Cardiac fibroblast (primary cell): Measurements from ENCODE around the gene SKI.

ENCODE experiments used
- DNase-seq, 2 donors: peaks; one replicate each; pipeline versions ENCODE4 v3.0.0 to v3.0.0-alpha.2; 2010; ENCODE audit warnings: low read depth in 2 of 2
- H3K4me3 ChIP-seq, 2 donors: replicated peaks in 1 of 2; 1 replicate in 1 of 2; 2 replicates in 1 of 2; pipeline ENCODE4 v1.5.1; 2011; ENCODE audit warnings: low read depth in 2 of 2, low read length in 2 of 2, mild to moderate bottlenecking in 2 of 2, moderate library complexity in 1 of 2
- TF ChIP-seq, protein P1 (sequence below): IDR thresholded peaks from one replicate; pipeline ENCODE4 v1.5.1; 2011; ENCODE audit warnings: low read depth, mild to moderate bottlenecking, low read length, inconsistent platforms

The SKI gene

DNA sequence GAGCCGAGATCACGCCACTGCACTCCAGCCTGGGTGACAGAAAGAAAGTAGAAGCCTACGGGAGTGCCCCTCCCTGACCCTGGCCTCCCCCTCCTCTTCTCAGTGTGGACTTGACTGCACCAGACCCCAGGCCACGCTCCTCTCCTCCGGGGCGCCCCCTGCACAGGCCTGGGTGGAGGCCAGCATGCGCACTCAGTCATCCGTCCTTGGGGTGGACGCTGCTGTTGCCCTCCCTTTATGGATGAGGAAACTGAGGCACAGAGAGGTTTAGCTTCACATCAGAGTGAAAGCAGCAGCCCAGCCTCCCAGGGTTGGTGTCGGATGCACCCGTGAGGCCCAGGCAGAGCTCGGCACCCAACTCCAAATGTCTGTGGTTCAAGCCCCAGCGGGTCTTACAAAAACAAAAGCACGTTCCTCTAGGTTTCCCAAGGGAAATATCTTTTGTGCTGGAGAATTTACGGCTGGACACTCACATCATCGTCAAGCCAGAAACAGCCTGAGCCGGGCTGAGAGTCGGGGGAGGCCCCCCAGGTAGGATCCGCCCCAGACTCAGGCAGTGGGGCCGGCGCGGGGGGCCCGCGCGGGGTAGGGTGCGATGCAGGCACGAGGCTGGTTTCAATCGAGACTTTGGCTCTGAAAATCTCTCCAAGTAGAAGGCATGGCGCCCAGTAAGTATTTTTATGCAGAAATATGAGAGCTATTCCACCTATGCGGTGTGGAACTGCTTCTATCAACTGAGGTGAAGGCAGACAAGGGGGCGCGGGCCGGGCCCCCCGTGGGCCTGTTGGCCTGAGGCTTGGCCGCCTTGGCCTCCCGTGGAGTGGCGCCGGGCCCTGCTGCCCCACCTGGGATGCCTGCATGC is 126.6 kb downstream of the SKI start:
- no peak for DNase-seq
- TF ChIP-seq, protein P1, sequence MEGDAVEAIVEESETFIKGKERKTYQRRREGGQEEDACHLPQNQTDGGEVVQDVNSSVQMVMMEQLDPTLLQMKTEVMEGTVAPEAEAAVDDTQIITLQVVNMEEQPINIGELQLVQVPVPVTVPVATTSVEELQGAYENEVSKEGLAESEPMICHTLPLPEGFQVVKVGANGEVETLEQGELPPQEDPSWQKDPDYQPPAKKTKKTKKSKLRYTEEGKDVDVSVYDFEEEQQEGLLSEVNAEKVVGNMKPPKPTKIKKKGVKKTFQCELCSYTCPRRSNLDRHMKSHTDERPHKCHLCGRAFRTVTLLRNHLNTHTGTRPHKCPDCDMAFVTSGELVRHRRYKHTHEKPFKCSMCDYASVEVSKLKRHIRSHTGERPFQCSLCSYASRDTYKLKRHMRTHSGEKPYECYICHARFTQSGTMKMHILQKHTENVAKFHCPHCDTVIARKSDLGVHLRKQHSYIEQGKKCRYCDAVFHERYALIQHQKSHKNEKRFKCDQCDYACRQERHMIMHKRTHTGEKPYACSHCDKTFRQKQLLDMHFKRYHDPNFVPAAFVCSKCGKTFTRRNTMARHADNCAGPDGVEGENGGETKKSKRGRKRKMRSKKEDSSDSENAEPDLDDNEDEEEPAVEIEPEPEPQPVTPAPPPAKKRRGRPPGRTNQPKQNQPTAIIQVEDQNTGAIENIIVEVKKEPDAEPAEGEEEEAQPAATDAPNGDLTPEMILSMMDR: no peak
- H3K4me3 ChIP-seq: no peak overlapping the region

DNA sequence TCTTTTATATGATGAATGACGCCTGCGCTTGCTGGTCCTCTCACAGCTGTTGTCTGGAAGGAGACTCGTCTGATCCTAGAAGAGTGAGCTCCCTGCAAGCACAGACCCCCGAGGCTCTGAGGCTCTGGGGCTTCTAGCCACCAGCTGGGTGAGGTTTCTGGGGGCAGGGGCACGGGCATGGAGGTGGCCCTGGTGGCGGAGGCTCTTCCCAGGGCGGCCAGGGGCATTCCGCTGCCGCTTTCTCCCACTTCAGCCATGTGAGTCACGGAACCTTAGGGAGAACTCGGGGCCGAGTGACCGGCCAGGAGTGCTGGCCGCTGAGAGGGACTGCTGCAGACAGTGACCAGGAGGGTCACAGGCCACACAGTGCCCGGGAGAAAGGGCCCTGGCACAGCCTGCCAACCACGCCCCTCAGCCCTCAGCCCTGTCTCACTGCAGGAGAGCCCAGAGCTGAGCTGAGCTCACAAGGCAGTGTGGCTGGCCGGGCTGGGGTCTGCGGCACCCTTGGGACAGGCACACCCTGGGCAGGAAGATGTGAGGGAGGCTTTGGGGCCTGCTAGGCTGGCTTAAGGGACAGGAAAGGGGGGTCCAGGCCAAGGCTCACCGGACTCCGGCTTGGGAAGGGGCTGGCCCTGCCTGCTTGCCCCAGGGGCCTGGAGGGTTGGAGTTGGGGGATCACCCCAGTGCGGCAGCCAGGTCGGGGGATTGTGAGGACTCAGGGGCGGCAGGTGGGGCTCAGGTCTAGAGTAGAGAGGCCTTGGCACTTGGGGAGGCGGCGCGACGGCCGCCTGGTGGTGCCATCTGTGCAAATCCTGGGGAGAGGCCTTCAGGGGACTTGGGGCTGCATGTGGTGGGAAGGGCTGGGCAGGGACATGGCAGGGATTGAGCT is 127.5 kb downstream of the SKI start:
- no peak for DNase-seq
- TF ChIP-seq, protein P1: no peak
- H3K4me3 ChIP-seq: no peak overlapping the region

DNA sequence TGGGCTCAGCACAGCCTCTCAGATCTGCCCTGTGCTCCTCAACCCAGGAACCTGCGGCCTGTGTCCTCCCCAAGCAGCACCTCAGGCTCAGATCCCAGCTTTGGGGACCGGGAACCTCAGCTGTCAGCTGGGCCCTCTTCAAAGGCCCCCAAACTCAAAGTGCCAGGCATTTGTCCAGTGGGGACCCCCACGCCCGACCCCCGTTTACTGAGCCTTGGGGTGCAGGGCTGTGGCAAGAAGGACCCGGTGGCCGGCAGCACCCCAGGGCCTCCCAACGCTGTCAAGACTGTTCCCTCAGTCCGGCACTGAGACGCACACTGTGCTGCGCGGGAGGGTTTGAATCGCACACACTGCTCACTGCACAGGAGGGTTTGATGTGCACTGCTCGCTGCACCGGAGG is 128.3 kb downstream of the SKI start:
- DNase-seq: no peak
- no peak overlapping the region for H3K4me3 ChIP-seq
- TF ChIP-seq, protein P1: no peak

DNA sequence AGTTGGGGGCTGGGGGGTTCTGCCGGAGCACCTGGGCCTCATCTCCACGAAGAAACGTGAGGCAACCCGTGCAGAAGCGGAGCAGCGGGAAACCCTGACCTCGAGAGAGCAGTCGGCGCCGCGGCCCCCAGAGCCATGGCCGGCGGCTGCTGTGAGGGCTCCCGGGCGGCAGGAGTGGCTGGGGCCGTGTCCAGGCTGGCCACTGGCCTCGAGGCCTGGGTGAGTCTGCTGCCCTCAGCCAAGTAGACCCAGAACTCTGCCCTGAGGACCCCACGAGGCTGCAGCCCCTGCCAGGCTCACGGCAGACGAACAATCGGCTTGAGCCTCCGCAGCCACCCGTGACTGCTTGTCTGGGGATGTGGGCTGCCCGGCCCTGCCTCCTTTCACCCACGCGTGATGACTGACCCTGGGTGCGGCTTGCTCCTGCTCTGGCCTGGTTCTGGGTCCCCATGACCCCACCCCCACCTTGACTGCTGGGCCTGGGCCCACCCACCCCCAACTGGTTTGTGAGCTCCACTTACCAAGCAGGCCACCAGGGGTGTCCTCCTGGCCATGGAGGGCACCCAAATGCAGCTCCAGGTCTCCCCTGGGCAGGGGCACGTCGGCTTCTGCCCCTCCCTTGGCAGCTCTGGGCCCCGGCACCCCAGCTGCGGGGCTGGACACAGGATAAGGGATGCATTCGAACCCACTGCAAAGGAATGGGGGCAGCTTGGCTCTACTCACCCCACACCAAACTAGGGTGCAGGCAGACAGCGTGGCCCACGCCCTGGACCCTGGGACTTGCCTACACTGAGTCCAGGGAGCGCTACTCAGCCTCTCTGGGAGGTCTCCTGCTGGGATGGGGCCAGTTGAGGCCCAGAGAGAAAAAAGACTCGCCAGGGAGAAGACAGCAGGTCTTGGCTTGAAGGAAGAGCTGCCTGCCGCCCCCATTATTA is 129.1 kb downstream of the SKI start:
- no peak for DNase-seq
- H3K4me3 ChIP-seq: no peak overlapping the region
- TF ChIP-seq, protein P1: no peak

DNA sequence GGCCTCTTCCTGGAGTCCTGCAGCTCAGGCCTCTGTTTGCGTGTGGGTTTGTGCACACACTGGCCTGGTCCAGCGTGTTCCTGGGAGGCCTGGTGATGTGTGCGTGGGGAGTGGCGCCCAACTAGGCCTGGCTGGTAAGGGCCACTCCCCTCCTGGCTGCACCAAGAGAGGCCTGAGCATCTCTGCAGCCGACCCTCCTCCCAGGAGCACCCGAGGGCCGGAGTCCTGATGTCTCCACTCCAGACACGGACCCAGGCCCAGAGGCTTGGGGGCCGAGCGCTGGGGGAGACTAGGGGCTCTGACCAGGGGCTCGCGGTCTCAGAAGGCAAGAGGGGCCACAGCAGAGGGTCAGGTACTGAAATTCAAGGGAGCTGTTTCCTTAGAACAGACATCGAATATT is 130.0 kb downstream of the SKI start:
- H3K4me3 ChIP-seq: no peak overlapping the region
- no peak for DNase-seq
- TF ChIP-seq, protein P1: no peak
